ENCODE data around the gene GRB10. TPM values are rescaled to one million over a fixed set of nuclear protein-coding genes. Genes with fewer than 3 reads are reported as not detected.
"Not testable (repeated sequence)": the region's sequence is repeated elsewhere in the genome, so short reads cannot be mapped to it uniquely, and the experiment has no call there.

Gene GRB10
- total RNA-seq, 2 experiments from 2014 or later: 4.4 TPM

- peaks cover 43% of the 10 kb centered on the region for H3K27me3 Mint-ChIP-seq
- CTCF ChIA-PET: no interaction called here
- H3K4me3 Mint-ChIP-seq: peak overlapping the region; percentile 31
- H3K36me3 Mint-ChIP-seq (ENCODE audit: low read depth): no peaks in the 10 kb centered on the region
- H3K9me3 Mint-ChIP-seq: no peaks in the 10 kb centered on the region
- peak overlapping the region; percentile 32 for H3K27ac Mint-ChIP-seq
- H3K4me1 Mint-ChIP-seq: peaks cover 15% of the 10 kb centered on the region
- no peak for DNase-seq
- POLR2A ChIA-PET: no interaction called here
Observed at GRCh38 chr7:50781381-50782293, 1.1 kb downstream of the GRB10 start.

- Mint-ChIP-seq H3K4me3 (no peak overlapping the region), H3K9me3 (no peaks in the 10 kb centered on the region), H3K36me3 (ENCODE audit: low read depth) (no peaks in the 10 kb centered on the region), H3K4me1 (peaks cover 15% of the 10 kb centered on the region), H3K27me3 (peaks cover 38% of the 10 kb centered on the region), H3K27ac (no peak overlapping the region)
- POLR2A ChIA-PET: no interaction called here
- CTCF ChIA-PET: interaction anchor here (0.8 to 0.9 kb wide), 2 partner anchors 24 to 381 kb away, joined by 3 read pairs; no protein-coding TSS in a partner anchor
- no peak for DNase-seq
Observed at GRCh38 chr7:50780436-50780835, 2.3 kb downstream of the GRB10 start.

GRCh38 chr7:50779427-50779826, 3.3 kb downstream of the GRB10 start:
- Mint-ChIP-seq H3K4me3 (no peak overlapping the region), H3K36me3 (ENCODE audit: low read depth) (no peaks in the 10 kb centered on the region), H3K27me3 (peaks cover 33% of the 10 kb centered on the region), H3K27ac (no peak overlapping the region), H3K4me1 (peaks cover 15% of the 10 kb centered on the region), H3K9me3 (no peaks in the 10 kb centered on the region)
- POLR2A ChIA-PET: no interaction called here
- no peak for DNase-seq
- CTCF ChIA-PET: no interaction called here

- H3K4me3 Mint-ChIP-seq: no peak overlapping the region
- H3K4me1 Mint-ChIP-seq: peaks cover 14% of the 10 kb centered on the region
- POLR2A ChIA-PET: no interaction called here
- no peak overlapping the region for H3K27ac Mint-ChIP-seq
- CTCF ChIA-PET: no interaction called here
- no peaks in the 10 kb centered on the region for H3K9me3 Mint-ChIP-seq
- H3K36me3 Mint-ChIP-seq (ENCODE audit: low read depth): no peaks in the 10 kb centered on the region
- peaks cover 21% of the 10 kb centered on the region for H3K27me3 Mint-ChIP-seq
- no peak for DNase-seq
Observed at GRCh38 chr7:50778189-50778588, 4.5 kb downstream of the GRB10 start.

- DNase-seq: no peak
- H3K4me3 Mint-ChIP-seq: no peak overlapping the region
- peaks cover under 1% of the 10 kb centered on the region for H3K4me1 Mint-ChIP-seq
- H3K36me3 Mint-ChIP-seq (ENCODE audit: low read depth): no peaks in the 10 kb centered on the region
- H3K27me3 Mint-ChIP-seq: peaks cover 7% of the 10 kb centered on the region
- CTCF ChIA-PET: interaction anchor here (0.9 to 1.5 kb wide), 2 partner anchors 12 to 14 kb away, joined by 3 read pairs; no protein-coding TSS in a partner anchor
- POLR2A ChIA-PET: no interaction called here
- H3K9me3 Mint-ChIP-seq: no peaks in the 10 kb centered on the region
- no peak overlapping the region for H3K27ac Mint-ChIP-seq
Observed at GRCh38 chr7:50775836-50776235, 6.9 kb downstream of the GRB10 start.

GRCh38 chr7:50775231-50775630, 7.5 kb downstream of the GRB10 start:
- Mint-ChIP-seq H3K27ac (no peak overlapping the region), H3K27me3 (peaks cover 3% of the 10 kb centered on the region), H3K4me3 (no peak overlapping the region), H3K9me3 (no peaks in the 10 kb centered on the region), H3K4me1 (no peaks in the 10 kb centered on the region), H3K36me3 (ENCODE audit: low read depth) (no peaks in the 10 kb centered on the region)
- ChIA-PET CTCF (interaction anchor here (1.5 kb wide), 1 partner anchor 14 kb away, joined by 3 read pairs; no protein-coding TSS in a partner anchor), POLR2A (no interaction called here)
- no peak for DNase-seq

GRCh38 chr7:50774319-50774718, 8.4 kb downstream of the GRB10 start:
- POLR2A ChIA-PET: no interaction called here
- no peak overlapping the region for H3K27ac Mint-ChIP-seq
- peaks cover 2% of the 10 kb centered on the region for H3K27me3 Mint-ChIP-seq
- no peak for DNase-seq
- no peaks in the 10 kb centered on the region for H3K36me3 Mint-ChIP-seq (ENCODE audit: low read depth)
- H3K4me1 Mint-ChIP-seq: no peaks in the 10 kb centered on the region
- H3K4me3 Mint-ChIP-seq: no peak overlapping the region
- CTCF ChIA-PET: interaction anchor here (0.9 to 1.5 kb wide), 2 partner anchors 10 to 15 kb away, joined by 3 read pairs; no protein-coding TSS in a partner anchor
- H3K9me3 Mint-ChIP-seq: no peaks in the 10 kb centered on the region

- H3K36me3 Mint-ChIP-seq (ENCODE audit: low read depth); H3K4me1 Mint-ChIP-seq; POLR2A ChIA-PET; H3K27me3 Mint-ChIP-seq; H3K9me3 Mint-ChIP-seq; CTCF ChIA-PET; H3K4me3 Mint-ChIP-seq; DNase-seq; H3K27ac Mint-ChIP-seq: not testable (repeated sequence)
Observed at GRCh38 chr7:50773071-50773470, 9.6 kb downstream of the GRB10 start.

GRCh38 chr7:50771120-50772002, 11.3 kb downstream of the GRB10 start:
- no peak overlapping the region for H3K27ac Mint-ChIP-seq
- no peaks in the 10 kb centered on the region for H3K36me3 Mint-ChIP-seq (ENCODE audit: low read depth)
- no peak overlapping the region for H3K4me3 Mint-ChIP-seq
- CTCF ChIA-PET: no interaction called here
- POLR2A ChIA-PET: no interaction called here
- H3K4me1 Mint-ChIP-seq: no peaks in the 10 kb centered on the region
- DNase-seq: no peak
- no peaks in the 10 kb centered on the region for H3K9me3 Mint-ChIP-seq
- H3K27me3 Mint-ChIP-seq: no peaks in the 10 kb centered on the region

- Mint-ChIP-seq H3K9me3 (peaks cover 4% of the 10 kb centered on the region), H3K27me3 (no peaks in the 10 kb centered on the region), H3K4me1 (no peaks in the 10 kb centered on the region), H3K36me3 (ENCODE audit: low read depth) (no peaks in the 10 kb centered on the region), H3K27ac (no peak overlapping the region), H3K4me3 (no peak overlapping the region)
- ChIA-PET CTCF (no interaction called here), POLR2A (no interaction called here)
- DNase-seq: no peak
Observed at GRCh38 chr7:50768485-50769474, 13.9 kb downstream of the GRB10 start.

- CTCF ChIA-PET: no interaction called here
- Mint-ChIP-seq H3K27me3 (no peaks in the 10 kb centered on the region), H3K9me3 (peaks cover 9% of the 10 kb centered on the region), H3K27ac (no peak overlapping the region), H3K4me1 (peaks cover 5% of the 10 kb centered on the region), H3K4me3 (no peak overlapping the region), H3K36me3 (ENCODE audit: low read depth) (peaks cover 2% of the 10 kb centered on the region)
- POLR2A ChIA-PET: no interaction called here
- DNase-seq: no peak
Observed at GRCh38 chr7:50766849-50767207, 15.9 kb downstream of the GRB10 start.

- no peak overlapping the region for H3K27ac Mint-ChIP-seq
- H3K4me1 Mint-ChIP-seq: peaks cover 10% of the 10 kb centered on the region
- no peak for DNase-seq
- no peak overlapping the region for H3K4me3 Mint-ChIP-seq
- H3K36me3 Mint-ChIP-seq (ENCODE audit: low read depth): peaks cover 5% of the 10 kb centered on the region
- no peaks in the 10 kb centered on the region for H3K27me3 Mint-ChIP-seq
- ChIA-PET CTCF (no interaction called here), POLR2A (no interaction called here)
- H3K9me3 Mint-ChIP-seq: peaks cover 10% of the 10 kb centered on the region
Observed at GRCh38 chr7:50766106-50766848, 16.4 kb downstream of the GRB10 start.
